Renal cortex interstitium (tissue), 11 donors: ENCODE results near the gene UBFD1. TPM values are rescaled to one million over a fixed set of nuclear protein-coding genes. Genes with fewer than 3 reads are reported as not detected.
"Not testable (repeated sequence)": the region's sequence is repeated elsewhere in the genome, so short reads cannot be mapped to it uniquely, and the experiment has no call there.

ENCODE experiments used
- DNase-seq, 11 donors: peaks; one replicate each; pipeline ENCODE4 v3.0.0-alpha.2; 2013; ENCODE audit warnings: low read depth in 9 of 11, low spot score in 4 of 11; ENCODE audit errors: extremely low read depth in 1 of 11
- polyA plus RNA-seq, 3 donors: library from polyadenylated mRNA; unstranded; fragments of 120-200 nt; gene quantifications; one replicate each; pipeline ENCODE4 v1.2.1, GENCODE V29; 2013; ENCODE audit not compliant: insufficient read length in 3 of 3

The UBFD1 gene
- polyA plus RNA-seq, 3 donors: 73.4 to 81.0 (median 74.8) TPM

GRCh38 chr16:23584186-23585076, 26.9 kb downstream of the UBFD1 start:
- no peak for DNase-seq

- no peak for DNase-seq
Measured at GRCh38 chr16:23587726-23588125, 30.2 kb downstream of the UBFD1 start.

GRCh38 chr16:23590181-23590580, 32.7 kb downstream of the UBFD1 start:
- no peak for DNase-seq

GRCh38 chr16:23594186-23594585, 36.7 kb downstream of the UBFD1 start:
- no peak for DNase-seq

- DNase-seq: peak in 2 of 11 donors; percentile 2 to 3
Measured at GRCh38 chr16:23595246-23595950, 37.9 kb downstream of the UBFD1 start.

GRCh38 chr16:23595951-23596720, 38.6 kb downstream of the UBFD1 start, which contains the start of gene NDUFAB1:
NDUFAB1 (minus strand) TSS chr16:23596316; CDS start chr16:23596290, 26 bp downstream.
- peak; percentile 68 to 86 (median 79) for DNase-seq

GRCh38 chr16:23597003-23597756, 39.7 kb downstream of the UBFD1 start:
- no peak for DNase-seq

GRCh38 chr16:23607726-23608125, 50.2 kb downstream of the UBFD1 start:
- DNase-seq: no peak

GRCh38 chr16:23608194-23608593, 50.7 kb downstream of the UBFD1 start:
- no peak for DNase-seq

GRCh38 chr16:23609929-23610328, 52.4 kb downstream of the UBFD1 start:
- no peak for DNase-seq

GRCh38 chr16:23610905-23611304, 53.4 kb downstream of the UBFD1 start:
- not testable (repeated sequence) for DNase-seq

- no peak for DNase-seq
Measured at GRCh38 chr16:23611936-23612335, 54.4 kb downstream of the UBFD1 start.

- DNase-seq: no peak
Measured at GRCh38 chr16:23615805-23616204, 58.3 kb downstream of the UBFD1 start.

Other genes starting within 250 kb of the UBFD1 start
- 10 to 100 TPM; 23.7 to 42.1 (median 26.2) TPM for gene COG7, start 104.5 kb upstream of the UBFD1 start, polyA plus RNA-seq
- 100 to 1,000 TPM; 124 to 170 (median 164) TPM for gene GGA2, start 47.2 kb upstream of the UBFD1 start, polyA plus RNA-seq
- 10 to 100 TPM; 27.8 to 32.1 (median 28.9) TPM for gene EARS2, start 377 bp upstream of the UBFD1 start, polyA plus RNA-seq
- 100 to 1,000 TPM in 2 of 3 donors, 10 to 100 TPM in 1; 81.8 to 103 (median 100) TPM for gene NDUFAB1, start 38.6 kb downstream of the UBFD1 start, polyA plus RNA-seq
- 10 to 100 TPM; 19.2 to 25.2 (median 22.6) TPM for gene PALB2, start 83.6 kb downstream of the UBFD1 start, polyA plus RNA-seq
- gene DCTN5, start 83.7 kb downstream of the UBFD1 start, polyA plus RNA-seq: 10 to 100 TPM; 69.7 to 72.1 (median 71.7) TPM
- gene PLK1, start 121.2 kb downstream of the UBFD1 start, polyA plus RNA-seq: 10 to 100 TPM; 24.1 to 32.7 (median 31.2) TPM
- under 1 TPM; 0.19 to 0.49 (median 0.47) TPM for gene ERN2, start 155.5 kb downstream of the UBFD1 start, polyA plus RNA-seq
- 1 to 10 TPM; 1.7 to 2.3 (median 1.9) TPM for gene CHP2, start 197.3 kb downstream of the UBFD1 start, polyA plus RNA-seq